GM12892 (cell line): ENCODE measurements around the gene TBC1D5.

Source experiments
- POLR2A ChIP-seq: IDR thresholded peaks from 2 replicates; pipeline ENCODE4 v1.6.1; 2011; ENCODE audit warnings: low read depth, low read length, control low read depth
- TAF1 ChIP-seq: IDR thresholded peaks from 2 replicates; pipeline ENCODE4 v1.6.1; 2011; ENCODE audit warnings: low read depth, mild to moderate bottlenecking, control low read depth, low read length, borderline replicate concordance

DNA sequence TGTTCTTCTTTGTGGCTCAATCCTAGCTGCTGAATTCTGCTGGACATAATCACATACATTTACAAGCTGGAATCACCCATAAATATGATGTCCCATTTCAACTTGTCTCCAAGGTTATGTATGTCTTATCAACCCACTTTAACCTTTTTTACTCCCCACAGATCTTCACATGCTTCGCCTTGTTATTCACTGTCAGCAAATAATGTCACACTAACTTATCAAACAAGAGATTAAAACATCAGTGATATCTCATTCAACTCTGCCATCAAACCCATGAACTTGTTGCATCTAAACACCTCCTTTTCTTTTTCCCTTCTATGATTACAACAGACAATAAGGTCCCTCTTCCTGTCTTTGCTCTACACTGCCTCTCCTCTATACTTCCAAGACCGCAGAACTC is 240.7 kb downstream of the TBC1D5 start:
- no peak for TF ChIP-seq TAF1
- TF ChIP-seq POLR2A: no peak
